ENCODE data around the gene ATOSB.

The ATOSB gene

DNA sequence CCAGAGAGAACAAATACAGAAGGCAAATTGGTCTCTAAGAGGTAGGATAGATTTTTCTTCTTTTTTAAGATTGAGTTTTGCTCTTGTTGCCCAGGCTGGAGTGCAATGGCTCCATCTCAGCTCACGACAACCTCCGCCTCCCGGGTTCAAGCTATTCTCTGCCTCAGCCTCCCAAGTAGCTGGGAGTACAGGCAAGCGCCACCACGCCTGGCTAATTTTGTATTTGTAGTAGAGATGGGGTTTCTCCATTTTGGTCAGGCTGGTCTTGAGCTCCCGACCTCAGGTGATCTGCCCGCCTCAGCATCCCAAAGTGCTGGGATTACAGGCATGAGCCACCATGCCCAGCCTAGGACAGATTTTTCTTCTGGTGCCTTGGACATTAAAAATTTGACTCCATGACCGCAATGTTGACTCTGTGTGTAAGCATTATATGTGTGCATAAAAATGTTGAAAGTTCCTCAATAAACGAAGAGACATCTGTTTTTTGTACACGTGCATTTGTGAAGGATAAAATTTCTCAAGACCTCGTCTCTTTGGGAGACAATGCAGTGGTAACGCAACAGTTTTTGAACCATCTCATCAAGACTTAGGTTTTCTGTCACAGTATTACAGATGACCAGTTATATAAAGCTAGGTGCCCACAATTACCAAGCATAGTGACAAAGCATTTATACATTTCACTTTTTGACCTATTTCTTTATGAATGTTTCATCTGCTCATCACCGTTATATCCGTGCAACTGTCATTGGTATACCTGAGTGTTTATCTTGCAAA lies 60.6 kb downstream of the ATOSB start:
- H3K79me1 ChIP-seq (ENCODE audit: low read depth, low read length), result no peaks in the 10 kb centered on the region
- H2AK5ac ChIP-seq (ENCODE audit: low read depth, low read length), result no peak overlapping the region
- peaks cover 46 to 98% of the 10 kb centered on the region in 2 donors for H3K36me3 ChIP-seq (replicated peaks in 1 of 2; ENCODE audit: control insufficient read depth in 2 of 2, insufficient read depth in 2 of 2, low read length in 2 of 2)
- no peak overlapping the region for H3K4me2 ChIP-seq (ENCODE audit: insufficient read depth, low read length, poor library complexity, severe bottlenecking)
- no peak overlapping the region for H2BK120ac ChIP-seq (ENCODE audit: low read depth, low read length)
- WGBS, 2 donors (ENCODE audit: extremely low coverage in 2 of 2, insufficient read length in 2 of 2, insufficient replicate concordance in 1 of 2), result no CpG with 5 or more reads among the region's 14 CpGs
- no peak overlapping the region for H2BK15ac ChIP-seq (ENCODE audit: low read length)
- no peak overlapping the region for H3K4ac ChIP-seq (ENCODE audit: low read length)
- H3K23ac ChIP-seq (ENCODE audit: low read depth, low read length, poor library complexity), result no peak overlapping the region
- H2BK12ac ChIP-seq (ENCODE audit: low read length), result no peak overlapping the region
- peaks cover 0 to 4% of the 10 kb centered on the region in 2 donors for H3K9me3 ChIP-seq (replicated peaks in 1 of 2; ENCODE audit: control insufficient read depth in 2 of 2, insufficient read depth in 1 of 2, low read depth in 1 of 2, low read length in 2 of 2)
- no peak overlapping the region for H3K18ac ChIP-seq (ENCODE audit: low read length)
- H3K9ac ChIP-seq (ENCODE audit: low read depth, low read length, poor library complexity), result no peak overlapping the region
- no peak overlapping the region for H3K27ac ChIP-seq (replicated peaks; ENCODE audit: low read length)
- no peak overlapping the region for H3K14ac ChIP-seq (ENCODE audit: low read length)
- H4K8ac ChIP-seq (ENCODE audit: low read depth, low read length), result no peak overlapping the region
- no peak overlapping the region for H4K91ac ChIP-seq (ENCODE audit: low read depth, low read length, poor library complexity)
- no peaks in the 10 kb centered on the region for H3K27me3 ChIP-seq (ENCODE audit: control insufficient read depth in 3 of 3, insufficient read depth in 3 of 3, low read depth in 1 of 3, low read length in 3 of 3)
- H3K4me1 ChIP-seq (ENCODE audit: control insufficient read depth in 2 of 2, insufficient read depth in 1 of 2, low read depth in 1 of 2, low read length in 2 of 2), result no peaks in the 10 kb centered on the region
- no peak overlapping the region for H2AFZ ChIP-seq (ENCODE audit: low read length)
- H2BK5ac ChIP-seq (ENCODE audit: low read length), result no peak overlapping the region
- no peak overlapping the region for H3K4me3 ChIP-seq (ENCODE audit: low read length in 2 of 2)
- no peak for DNase-seq (ENCODE audit: low spot score)

GRCh38 chr9:35054185-35054835 lies 61.4 kb downstream of the ATOSB start:
- Histone ChIP-seq H3K4ac (ENCODE audit: low read length) (no peak overlapping the region), H4K91ac (ENCODE audit: low read depth, low read length, poor library complexity) (no peak overlapping the region), H2BK12ac (ENCODE audit: low read length) (no peak overlapping the region), H2BK120ac (ENCODE audit: low read depth, low read length) (no peak overlapping the region), H2BK5ac (ENCODE audit: low read length) (no peak overlapping the region), H3K4me1 (ENCODE audit: control insufficient read depth in 2 of 2, insufficient read depth in 1 of 2, low read depth in 1 of 2, low read length in 2 of 2) (no peaks in the 10 kb centered on the region), H3K9me3 (replicated peaks in 1 of 2; ENCODE audit: control insufficient read depth in 2 of 2, insufficient read depth in 1 of 2, low read depth in 1 of 2, low read length in 2 of 2) (peaks cover 0 to 3% of the 10 kb centered on the region in 2 donors), H3K23ac (ENCODE audit: low read depth, low read length, poor library complexity) (no peak overlapping the region), H2AK5ac (ENCODE audit: low read depth, low read length) (no peak overlapping the region), H4K8ac (ENCODE audit: low read depth, low read length) (no peak overlapping the region), H3K14ac (ENCODE audit: low read length) (no peak overlapping the region), H3K79me1 (ENCODE audit: low read depth, low read length) (no peaks in the 10 kb centered on the region), H3K4me2 (ENCODE audit: insufficient read depth, low read length, poor library complexity, severe bottlenecking) (no peak overlapping the region), H3K9ac (ENCODE audit: low read depth, low read length, poor library complexity) (no peak overlapping the region), H3K18ac (ENCODE audit: low read length) (no peak overlapping the region), H3K27ac (replicated peaks; ENCODE audit: low read length) (no peak overlapping the region), H3K4me3 (ENCODE audit: low read length in 2 of 2) (no peak overlapping the region), H2BK15ac (ENCODE audit: low read length) (no peak overlapping the region), H3K27me3 (ENCODE audit: control insufficient read depth in 3 of 3, insufficient read depth in 3 of 3, low read depth in 1 of 3, low read length in 3 of 3) (no peaks in the 10 kb centered on the region), H3K36me3 (replicated peaks in 1 of 2; ENCODE audit: control insufficient read depth in 2 of 2, insufficient read depth in 2 of 2, low read length in 2 of 2) (peaks cover 40 to 98% of the 10 kb centered on the region in 2 donors), H2AFZ (ENCODE audit: low read length) (no peak overlapping the region)
- no peak for DNase-seq (ENCODE audit: low spot score)
- WGBS, 2 donors (ENCODE audit: extremely low coverage in 2 of 2, insufficient read length in 2 of 2, insufficient replicate concordance in 1 of 2), result no CpG with 5 or more reads among the region's 5 CpGs

Data from neuronal stem cell (in vitro differentiated cells).